NCI-H2196 (cell line): ENCODE data around the gene MKLN1.
A peak's percentile ranks its signal among the peaks of the same experiment; 100 is the strongest.

ENCODE experiments used
- DNase-seq: peaks from one replicate; lab custom pipeline; 2025; ENCODE audit not compliant: unreplicated experiment; lab: John Stamatoyannopoulos, UW

Gene MKLN1

GRCh38 chr7:131538813-131539179 lies 211.1 kb downstream of the MKLN1 start:
- DNase-seq = peak; percentile 12

GRCh38 chr7:131540491-131541162 lies 213.0 kb downstream of the MKLN1 start:
- no peak for DNase-seq

- no peak for DNase-seq
Measured at GRCh38 chr7:131543298-131543697, 215.6 kb downstream of the MKLN1 start.

GRCh38 chr7:131544021-131544420 lies 216.3 kb downstream of the MKLN1 start:
- DNase-seq = no peak

GRCh38 chr7:131544449-131545301 lies 217.0 kb downstream of the MKLN1 start:
- peak; percentile 15 for DNase-seq

GRCh38 chr7:131546126-131546525 lies 218.4 kb downstream of the MKLN1 start:
- peak; percentile 19 for DNase-seq
